ENCODE measurements around the gene NACAD.

The NACAD gene

GRCh38 chr7:45087301-45088145 lies 1.2 kb downstream of the NACAD start:
- DNase-seq: no peak

DNA sequence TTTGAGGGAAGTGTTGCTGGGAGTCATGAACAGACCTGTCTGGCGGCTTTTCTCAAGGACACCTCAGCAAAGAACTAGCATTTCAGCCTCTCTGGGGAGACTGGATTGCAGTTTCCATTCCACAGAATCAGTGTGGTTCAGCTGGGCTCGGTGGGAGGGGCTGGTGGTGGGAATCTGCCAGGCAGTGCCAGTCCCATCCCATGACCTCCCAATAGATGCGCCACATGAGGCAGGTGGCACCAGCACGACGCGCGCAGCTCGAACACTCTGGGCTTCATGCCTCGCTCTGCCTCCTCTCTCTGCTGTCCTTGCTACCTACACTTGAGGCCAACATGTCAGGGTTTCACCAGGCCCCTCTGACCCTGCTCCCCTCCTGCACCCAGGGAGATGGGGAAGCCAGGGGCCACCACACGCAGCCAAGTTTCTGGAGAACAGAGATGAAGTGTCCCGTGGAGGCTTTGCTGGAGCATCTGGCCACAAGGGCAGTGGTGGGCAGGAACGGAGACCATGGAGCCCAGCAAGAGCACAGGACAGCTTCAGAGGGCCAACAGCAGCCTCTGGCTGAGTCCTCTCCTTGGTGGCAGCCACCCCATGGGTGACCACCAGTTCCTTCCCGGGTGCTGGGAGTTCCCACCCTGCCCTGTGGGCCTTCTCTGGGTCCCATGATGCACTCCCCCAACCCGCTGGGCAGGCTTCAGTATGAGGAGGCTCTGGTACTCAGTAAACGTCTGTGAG lies 2.3 kb downstream of the NACAD start:
- no peak for DNase-seq

DNA sequence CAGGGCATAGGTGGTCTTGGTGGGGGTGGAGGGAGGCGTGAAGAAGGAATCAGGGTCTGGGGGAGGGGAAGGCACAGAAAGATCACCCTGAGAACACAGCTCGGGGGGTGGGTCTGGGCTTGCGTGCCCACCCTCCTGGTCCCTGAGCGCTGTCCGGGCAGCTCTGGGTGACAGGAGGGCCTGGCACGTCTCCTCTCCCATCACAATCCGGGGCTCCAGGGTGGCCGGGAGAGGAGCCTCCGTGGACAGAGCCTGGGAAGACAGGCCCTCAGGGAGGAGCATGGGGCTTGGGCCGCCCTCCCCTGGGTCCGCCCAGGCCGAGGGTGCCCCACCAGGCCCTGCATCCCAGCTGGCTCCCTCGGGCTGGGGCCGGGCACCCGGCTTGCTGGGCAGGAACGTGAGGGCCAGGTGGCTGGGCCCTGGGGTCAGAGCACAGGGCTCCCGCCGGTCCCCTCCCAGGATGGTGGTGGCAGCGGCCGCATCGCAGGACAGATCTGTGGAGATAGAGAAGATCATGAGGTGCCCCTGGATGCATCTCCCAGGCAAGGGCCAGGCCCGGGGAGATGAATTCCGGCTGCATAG lies 3.1 kb downstream of the NACAD start:
- no peak for DNase-seq

GRCh38 chr7:45084901-45085618 lies 3.7 kb downstream of the NACAD start:
- DNase-seq: no peak

DNA sequence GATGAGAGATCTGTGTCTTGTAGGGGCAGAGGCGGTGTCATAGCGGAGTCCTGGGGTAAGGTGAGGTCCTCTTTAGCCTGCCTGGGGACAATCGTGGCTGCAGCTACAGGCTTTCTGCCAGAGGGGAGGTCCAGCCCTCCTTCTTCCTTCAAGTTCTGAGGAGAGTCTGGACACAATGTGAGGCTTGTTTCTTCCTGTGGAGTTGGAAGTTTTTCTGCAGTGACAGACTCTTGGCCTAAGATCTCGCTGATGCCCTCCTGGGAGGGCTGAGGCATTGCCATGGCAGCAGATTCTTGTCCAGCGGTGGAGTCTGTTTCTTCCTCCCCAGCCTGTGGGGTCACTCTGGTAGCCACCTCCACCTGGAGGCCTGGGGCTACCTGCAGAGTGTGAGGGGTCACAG lies 4.4 kb downstream of the NACAD start:
- no peak for DNase-seq

- no peak for DNase-seq
These were observed 5.9 kb downstream of the NACAD start for GRCh38 chr7:45082831-45083331.

DNA sequence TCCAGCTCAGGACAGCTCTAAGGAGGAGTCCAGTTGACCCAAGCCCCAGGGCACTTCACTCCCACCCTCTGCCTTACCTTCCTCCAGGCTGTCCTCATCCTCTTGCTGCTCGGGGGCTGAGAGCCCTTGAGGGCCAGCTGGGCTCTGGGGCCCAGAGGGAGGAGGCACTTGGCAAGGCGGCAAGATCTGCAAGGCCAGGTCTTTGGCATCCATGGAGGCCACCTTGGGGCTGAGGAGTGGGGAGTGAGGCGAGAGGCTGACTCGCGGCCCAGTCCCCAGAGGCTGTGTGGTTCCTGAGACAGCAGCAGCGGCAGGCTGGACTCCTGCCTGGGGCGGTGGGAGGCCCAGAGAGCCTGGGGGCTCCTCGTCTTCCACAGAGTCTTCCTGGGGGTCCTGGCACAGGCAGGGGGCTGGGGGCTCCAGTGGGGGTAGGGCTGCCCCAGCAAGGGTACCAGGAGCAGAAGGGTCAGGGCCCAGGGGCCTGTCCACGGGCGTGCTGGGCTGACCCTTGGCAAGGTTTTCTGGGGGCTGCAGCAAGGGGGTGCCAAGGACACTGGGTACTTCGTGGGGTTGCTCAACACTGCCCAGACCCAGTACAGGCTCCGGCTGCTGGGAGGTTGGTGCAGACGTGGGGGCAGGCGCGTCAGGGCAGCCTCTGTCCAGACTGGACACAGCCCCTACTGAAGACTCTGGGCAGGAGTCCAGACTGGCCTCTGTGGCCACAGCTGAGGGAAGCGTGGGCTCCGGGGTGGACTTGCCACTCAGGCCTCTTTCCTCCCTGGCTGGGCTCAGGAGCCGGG lies 6.5 kb downstream of the NACAD start:
- DNase-seq: no peak

GRCh38 chr7:45081670-45081974 lies 7.1 kb downstream of the NACAD start:
- DNase-seq: no peak

GRCh38 chr7:45080958-45081669 lies 7.7 kb downstream of the NACAD start:
- no peak for DNase-seq

DNA sequence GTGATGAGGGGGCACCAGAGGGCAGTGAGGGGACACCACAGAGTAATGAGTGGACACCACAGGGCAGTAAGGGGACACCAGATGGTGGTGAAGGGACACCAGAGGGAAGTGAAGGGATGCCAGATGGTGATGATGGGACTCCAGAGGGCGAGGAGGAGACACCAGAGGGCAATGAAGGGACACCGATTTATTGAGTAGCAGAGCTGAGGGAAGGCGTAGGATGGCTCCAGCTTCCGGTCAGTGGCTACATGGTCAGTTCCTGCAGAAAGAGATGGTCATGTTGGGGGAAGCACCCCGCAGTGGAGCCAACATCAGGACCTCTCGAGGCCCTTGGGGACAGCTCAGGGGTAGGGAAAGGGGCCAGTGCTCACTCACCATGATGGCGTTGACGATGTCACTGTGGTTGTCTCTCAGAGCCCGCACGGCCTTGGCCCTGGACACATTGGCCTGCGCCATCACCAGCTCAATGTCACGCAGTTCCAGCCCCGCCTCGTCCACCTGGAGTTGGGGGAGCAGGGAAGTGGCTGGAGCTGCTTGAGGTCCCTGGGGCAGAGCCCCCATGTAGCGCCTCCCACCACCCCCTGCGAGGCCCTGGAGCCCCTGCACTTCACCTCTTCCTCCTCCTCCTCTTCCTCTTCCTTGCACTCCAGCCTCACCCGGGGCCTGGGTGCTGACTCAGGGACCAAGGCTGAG lies 8.4 kb downstream of the NACAD start:
- no peak for DNase-seq

GRCh38 chr7:45078125-45078681 lies 10.6 kb downstream of the NACAD start:
- no peak for DNase-seq

DNA sequence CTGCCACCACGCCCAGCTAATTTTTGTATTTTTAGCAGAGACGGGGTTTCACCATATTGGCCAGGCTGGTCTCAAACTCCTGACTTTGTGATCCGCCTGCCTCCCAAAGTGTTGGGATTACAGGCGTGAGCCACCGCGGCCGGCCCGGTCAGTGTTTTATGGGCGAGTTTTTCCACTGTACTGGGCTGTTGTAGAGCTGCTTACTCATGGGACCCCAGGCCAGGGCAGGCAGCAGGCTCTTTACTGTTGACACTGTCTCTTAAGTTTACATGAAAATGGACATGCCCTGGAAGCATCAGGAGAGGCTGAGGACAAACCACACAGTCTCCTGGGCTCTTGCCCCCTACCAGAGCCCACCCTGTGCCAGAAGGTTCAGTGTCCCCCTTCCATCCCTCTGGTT lies 11.2 kb downstream of the NACAD start:
- no peak for DNase-seq

- DNase-seq: no peak
These were observed 11.8 kb downstream of the NACAD start for GRCh38 chr7:45076946-45077345.

GRCh38 chr7:45075871-45076796 lies 12.6 kb downstream of the NACAD start:
- DNase-seq: no peak

GRCh38 chr7:45075355-45075644 lies 13.5 kb downstream of the NACAD start:
- no peak for DNase-seq

DNA sequence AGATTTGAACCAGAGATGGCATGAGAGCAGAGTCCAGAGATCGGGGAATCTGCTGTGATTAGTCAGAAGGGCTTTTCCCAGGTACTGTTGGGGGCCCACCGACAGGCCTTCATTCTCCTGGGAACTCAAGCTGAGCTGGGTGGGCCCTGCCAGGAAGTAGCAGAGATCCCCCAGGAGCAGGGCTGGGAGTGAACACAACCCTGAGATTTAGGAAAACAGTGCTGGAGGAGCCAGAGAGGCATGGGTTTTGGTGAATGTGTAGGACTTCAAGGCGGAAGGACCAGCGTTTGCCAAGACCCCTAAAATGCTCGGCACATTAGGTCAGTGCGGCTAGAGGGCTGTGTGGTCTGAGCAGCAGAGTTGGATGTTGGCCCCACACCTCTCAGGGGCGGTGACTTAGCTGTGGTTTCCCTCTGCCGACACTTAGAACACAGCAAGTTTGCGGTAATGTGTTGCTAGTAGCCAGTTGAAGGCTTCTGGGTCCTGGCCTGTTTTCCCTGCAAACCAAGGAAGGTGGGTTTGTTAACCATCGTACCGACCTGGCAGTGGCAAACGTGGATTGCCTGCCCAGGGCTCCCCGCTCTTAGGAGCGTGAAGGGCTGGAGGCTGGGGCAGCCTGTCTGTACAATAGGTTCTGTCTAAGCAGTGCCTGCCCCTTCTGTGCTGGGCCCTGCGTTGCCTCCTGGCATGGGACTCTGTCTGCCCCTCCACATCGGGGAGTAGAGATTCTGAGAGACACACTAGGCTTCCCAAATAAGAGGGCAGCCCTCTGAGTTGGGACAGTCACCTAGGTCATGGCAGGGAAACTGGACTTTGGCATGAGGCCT lies 14.0 kb downstream of the NACAD start:
- no peak for DNase-seq

GRCh38 chr7:45073786-45074527 lies 14.8 kb downstream of the NACAD start:
- no peak for DNase-seq
